CD4-positive, alpha-beta T cell treated with Interleukin-6 for 4 hours (primary cell): ENCODE data around the gene SAMD14.
"Not testable (repeated sequence)": the region's sequence is repeated elsewhere in the genome, so short reads cannot be mapped to it uniquely, and the experiment has no call there.

Experiments
- DNase-seq: peaks from one replicate; pipeline ENCODE4 v3.0.0-alpha.2; 2020; ENCODE audit warnings: mixed read lengths

The SAMD14 gene

DNA sequence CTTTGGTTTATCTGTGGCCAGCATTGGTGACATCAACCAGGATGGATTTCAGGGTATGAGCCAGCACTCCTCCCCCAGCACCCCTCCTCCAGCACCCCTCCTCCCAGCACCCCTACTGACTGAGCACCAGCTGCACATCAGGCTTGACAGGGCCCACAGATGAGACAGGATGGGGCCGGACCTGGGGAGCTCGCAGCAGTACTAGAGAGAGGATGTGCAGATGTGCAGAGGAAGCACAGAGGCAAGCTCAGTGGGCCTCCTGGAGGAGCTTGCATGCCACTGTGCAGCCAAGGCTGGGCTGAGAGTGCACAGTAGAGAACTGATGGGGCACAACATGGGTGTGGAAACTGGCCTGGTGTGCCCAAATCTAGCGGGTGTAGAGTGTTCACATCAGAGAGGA lies 57.8 kb downstream of the SAMD14 start:
- no peak for DNase-seq

DNA sequence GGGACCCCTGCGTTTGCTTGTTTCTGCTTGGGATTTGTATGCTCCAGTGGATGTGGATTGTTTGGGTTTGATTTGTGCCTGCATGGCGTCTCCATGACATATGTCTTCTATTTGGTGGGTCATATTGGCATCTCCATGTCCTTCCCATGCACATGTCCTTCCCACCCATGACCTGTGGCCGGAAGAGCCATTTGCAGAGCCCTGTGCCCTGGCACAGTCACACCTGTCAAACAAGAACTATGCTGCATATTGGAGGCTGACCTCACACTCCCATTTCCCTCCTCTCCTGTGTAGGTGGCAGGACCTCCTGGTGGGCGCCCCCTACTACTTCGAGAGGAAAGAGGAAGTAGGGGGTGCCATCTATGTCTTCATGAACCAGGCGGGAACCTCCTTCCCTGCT lies 58.3 kb downstream of the SAMD14 start:
- no peak for DNase-seq

DNA sequence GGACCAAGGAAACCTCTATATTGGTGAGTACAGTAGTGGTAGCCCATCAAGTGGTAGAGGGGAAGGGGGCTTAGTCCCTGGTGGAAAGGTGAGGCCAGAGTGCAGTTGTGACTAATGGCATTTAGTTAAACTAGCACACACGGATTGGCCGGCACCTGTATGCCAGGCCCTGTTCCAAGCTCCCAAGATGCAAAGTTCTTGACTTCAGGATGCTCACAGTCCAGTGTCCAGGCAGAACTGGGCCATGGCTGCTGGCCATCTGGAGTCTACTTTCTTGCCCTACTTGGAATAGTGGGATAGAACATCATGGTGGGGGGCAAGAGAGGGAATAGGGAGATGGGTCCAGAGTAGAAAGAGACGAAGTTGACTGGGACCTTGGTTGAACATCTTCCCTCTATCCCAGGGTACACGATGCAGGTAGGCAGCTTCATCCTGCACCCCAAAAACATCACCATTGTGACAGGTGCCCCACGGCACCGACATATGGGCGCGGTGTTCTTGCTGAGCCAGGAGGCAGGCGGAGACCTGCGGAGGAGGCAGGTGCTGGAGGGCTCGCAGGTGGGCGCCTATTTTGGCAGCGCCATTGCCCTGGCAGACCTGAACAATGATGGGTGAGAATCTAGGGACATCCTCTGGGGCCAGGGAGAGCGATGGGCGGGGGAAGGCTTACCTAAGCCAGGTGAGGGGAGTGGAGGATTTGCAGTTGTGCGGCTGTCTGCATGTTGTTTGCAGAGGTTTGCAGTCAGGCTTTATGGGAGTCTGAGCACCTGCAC lies 58.9 kb downstream of the SAMD14 start:
- DNase-seq = no peak

DNA sequence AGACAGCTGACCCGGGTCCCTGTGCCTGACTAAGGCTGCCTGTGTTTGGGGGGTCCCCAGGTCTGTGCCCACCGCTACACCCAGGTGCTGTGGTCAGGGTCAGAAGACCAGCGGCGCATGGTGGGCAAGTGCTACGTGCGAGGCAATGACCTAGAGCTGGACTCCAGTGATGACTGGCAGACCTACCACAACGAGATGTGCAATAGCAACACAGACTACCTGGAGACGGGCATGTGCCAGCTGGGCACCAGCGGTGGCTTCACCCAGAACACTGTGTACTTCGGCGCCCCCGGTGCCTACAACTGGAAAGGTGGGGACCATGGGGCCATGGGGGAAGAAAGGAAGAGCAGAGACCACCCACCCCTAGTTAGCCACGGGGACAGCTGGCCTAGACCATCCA lies 62.0 kb downstream of the SAMD14 start:
- no peak for DNase-seq

DNA sequence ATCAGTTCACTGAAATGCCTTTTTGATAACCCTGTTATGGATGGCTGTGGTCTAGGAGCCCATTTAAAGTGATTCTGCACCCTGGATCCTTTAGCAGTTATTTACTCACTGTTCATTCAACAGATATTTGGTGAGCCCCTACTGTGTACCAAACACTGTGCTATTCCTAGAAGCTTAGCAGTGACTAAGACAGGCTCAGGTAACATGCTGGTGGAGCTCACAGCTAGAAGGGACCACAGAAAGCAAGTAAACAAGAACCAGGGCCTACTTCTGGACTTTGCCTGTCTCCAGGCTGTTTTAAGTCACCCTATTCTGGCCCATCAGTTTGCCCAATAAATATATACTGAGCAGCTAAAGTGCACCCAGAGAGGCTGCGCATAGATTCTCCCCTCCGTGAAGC lies 63.0 kb downstream of the SAMD14 start:
- no peak for DNase-seq

DNA sequence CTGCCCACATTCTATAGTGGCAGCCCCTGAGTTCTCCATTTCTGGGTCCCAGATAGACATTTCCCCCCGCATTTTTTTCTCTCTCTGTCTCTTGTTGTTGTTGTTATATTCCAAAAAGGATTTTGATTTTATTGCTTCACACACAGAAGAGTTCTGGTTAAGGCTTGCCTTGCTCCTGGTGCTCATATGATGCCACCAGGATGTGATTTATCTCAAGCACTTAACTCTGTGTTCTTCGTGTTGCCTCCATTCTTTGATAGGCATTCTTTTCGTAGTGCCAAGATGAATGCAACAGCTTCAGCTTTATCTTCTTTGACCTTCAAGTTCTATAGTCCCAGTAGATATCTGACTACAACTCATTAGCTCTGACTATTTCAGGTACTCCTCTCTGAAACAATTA lies 64.9 kb downstream of the SAMD14 start:
- no peak for DNase-seq

DNA sequence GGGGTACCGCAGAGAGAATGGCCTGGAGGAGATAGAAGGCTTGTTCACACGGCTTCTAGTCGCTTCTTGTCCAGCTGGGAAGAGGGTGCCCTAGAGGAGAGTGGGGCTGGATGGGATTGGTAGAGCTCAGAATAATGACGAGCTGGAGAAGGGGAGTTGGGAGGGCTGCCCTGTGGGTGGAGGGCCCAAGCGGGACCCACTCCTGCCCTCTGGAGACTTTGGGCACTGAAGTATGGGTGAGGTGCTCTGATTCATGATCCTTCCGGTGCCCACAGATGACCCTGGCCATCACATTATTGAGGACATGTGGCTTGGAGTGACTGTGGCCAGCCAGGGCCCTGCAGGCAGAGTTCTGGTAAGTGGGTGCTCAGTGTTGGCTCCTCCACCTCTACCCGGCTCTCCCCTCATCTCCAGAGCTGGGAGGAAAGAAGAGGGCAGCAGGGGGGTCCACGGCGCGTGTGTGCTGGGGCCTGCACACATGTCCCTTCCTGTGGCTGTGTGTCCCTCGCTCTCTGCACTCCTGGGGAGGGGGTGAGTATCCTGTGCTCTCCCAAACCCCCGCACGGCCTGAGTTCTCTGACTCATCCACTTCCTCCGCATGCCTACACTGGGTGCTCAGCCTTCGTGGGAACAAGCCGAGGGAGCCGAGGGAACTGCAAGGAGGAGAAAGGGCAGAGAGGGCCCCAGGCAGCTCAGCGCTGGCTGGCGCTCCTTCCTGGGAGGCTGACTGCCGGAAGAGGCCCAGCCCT lies 65.5 kb downstream of the SAMD14 start:
- DNase-seq = no peak

DNA sequence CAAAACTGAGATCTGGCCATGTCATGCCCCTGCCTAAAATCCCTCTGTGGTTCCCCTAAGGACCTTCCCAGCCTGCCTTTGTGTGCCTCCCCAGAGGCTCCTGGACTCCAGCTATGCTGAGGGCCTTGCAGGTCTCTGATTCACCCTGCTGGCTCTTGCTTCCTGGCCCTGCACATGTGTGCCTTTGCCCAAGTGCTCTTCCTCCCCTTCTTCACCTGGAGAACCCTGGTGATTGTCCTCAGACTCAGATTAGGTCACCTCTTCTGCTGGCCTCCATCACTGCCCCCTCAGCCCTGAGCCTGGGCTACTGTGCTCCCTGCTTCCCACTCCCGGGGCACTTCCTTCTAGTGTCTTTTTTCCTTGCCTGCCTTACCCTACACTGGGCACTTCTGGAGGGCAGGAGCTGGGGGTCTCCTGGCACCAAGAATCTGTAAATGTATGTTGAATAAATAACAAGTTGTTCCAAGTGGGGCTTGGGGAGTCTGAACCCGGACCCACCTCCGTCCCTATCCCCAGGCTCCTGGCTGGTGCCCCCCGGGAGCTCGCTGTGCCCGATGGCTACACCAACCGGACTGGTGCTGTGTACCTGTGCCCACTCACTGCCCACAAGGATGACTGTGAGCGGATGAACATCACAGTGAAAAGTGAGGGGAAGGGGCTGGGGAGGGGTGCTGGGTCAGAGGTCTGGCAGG lies 66.3 kb downstream of the SAMD14 start:
- no peak for DNase-seq

DNA sequence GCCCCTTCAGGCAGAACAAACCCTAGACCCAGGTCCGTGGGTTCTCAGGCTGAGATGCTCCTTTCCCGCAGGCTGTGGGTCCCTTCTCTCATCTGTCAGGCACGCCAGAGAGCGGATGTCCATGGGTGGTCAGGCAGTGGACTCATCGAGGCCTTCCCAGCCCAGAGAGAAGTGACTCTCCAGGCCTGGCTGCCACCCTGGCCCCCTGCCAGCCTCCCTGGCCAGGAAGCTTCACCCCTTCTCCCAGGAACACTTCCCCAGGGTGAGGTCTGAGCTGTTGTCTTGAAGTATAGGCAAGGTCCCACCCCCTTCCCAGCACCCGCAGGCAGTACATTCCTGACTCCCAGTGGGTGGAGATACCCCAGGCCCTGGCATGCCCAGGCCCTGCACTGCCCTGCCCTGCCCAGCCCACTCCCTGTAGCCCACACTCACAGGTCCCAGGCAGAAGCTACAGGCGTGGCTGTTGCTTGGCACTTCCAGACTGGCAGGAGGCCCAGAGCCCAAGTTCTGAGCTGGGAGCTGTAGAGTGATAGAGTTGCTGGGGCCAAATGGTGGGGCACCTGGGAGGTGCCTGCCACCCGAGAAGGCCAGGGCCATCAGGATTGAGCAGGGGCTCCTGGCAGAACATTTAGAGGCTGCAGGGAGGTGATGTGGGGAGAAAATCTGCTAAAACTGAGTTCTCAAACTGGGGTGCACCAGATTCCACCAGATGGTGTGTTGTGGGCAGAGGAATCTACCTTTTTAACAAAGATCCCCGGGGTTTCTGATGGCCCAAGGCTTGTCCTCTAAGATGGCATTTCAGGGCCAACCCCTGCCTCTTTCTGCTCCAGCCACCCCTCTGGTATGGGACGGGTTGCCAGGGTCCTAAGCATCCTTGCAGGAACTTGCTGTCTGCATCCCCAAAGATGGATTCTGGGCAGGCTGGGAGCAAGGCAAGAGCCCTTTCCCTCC lies 67.4 kb downstream of the SAMD14 start:
- DNase-seq = no peak

DNA sequence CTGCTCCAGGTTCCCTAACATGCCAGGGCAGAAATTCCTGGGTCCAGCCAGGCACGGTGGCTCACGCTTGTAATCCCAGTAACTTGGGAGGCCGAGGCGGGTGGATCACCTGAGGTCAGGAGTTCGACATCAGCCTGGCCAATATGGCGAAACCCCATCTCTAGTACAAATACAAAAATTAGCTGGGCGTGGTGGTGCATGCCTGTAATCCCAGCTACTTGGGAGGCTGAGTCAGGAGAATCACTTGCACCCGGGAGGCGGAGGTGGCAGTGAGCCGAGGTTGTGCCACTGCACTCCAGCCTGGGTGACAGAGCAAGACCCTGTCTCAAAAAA lies 68.3 kb downstream of the SAMD14 start:
- DNase-seq = not testable (repeated sequence)

DNA sequence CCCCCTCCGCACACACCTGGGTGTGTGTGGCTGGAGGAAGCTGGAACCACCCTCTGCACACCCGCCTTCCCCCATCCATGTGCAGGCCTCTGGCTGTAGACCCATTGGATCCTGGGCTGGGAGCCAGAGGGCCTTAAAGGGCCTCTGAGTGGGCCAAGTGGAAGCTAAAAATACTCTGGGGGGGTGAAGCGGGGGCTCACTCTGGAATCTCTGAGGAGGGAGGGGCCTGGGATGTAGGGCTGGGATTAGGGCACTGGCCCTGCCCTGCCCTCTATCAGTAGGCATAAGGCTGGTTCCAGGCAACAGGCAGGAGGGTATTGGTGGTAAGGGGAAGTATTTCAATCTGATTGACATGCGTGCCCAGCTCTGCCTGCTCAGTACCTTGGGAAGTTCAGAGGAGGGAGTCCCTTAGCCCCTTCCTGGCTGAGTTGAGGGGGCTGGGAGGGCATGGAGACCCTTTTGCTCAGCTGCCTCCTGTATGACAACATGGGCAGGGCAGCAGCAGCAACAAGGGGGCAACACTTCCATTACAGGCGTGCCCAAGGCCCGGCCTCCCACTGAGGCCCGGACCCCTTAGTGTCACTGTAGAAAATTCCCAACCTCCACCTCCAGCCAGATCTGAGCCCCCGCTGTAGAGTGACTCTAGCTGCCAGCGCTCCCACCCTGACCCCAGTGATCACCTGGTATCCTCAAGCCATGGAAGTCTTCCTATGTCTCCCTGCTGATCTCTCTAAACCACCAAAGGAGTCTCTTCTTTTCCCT lies 68.8 kb downstream of the SAMD14 start:
- no peak for DNase-seq
